Keratinocyte (primary cell): ENCODE results near the gene FTL.

Experiments
- EZH2 ChIP-seq: IDR thresholded peaks from one replicate; pipeline ENCODE4 v1.6.1; 2012; ENCODE audit warnings: inconsistent platforms, mild to moderate bottlenecking, low read length, moderate library complexity
- TF ChIP-seq, protein P1 (sequence below), 3 experiments: IDR thresholded peaks in 1 of 3; conservative IDR thresholded peaks in 1 of 3; optimal IDR thresholded peaks in 1 of 3; 2 replicates in 2 of 3; 3 replicates in 1 of 3; pipeline versions ENCODE3 to v1.5.1; 2011; ENCODE audit warnings: low read length in 3 of 3, mild to moderate bottlenecking in 3 of 3, moderate library complexity in 2 of 3, control low read depth in 1 of 3, inconsistent platforms in 1 of 3; ENCODE audit not compliant: insufficient read depth in 2 of 3; ENCODE audit errors: extremely low read depth in 1 of 3

DNA sequence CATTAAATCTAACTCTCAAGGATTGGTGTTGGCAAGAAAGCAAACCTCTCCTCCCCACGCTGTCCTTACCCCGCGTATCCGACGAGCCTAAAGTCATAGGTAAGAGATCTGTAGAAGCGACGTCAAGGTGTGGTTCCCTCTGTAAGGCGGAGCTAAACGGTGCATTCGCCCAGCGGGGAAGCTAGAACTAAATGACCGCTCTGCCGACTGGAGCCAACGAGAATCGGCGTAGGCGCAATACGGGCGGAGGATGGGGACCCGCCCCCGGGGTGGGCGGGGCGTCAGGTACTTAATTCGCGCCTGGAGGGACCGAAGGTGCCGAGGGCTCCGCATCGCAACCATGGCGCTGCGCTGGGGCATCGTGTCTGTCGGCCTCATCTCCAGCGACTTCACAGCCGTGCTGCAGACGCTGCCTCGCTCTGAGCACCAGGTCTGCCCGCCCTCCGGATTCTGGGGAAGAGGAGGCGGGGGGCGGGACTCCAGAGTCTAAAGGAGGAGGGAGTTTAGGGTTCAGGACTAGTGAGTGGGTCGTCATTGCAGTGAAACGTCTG is 31.7 kb upstream of the FTL start, which contains the start of gene DHDH:
- TF ChIP-seq EZH2: no peak
- TF ChIP-seq, protein P1, sequence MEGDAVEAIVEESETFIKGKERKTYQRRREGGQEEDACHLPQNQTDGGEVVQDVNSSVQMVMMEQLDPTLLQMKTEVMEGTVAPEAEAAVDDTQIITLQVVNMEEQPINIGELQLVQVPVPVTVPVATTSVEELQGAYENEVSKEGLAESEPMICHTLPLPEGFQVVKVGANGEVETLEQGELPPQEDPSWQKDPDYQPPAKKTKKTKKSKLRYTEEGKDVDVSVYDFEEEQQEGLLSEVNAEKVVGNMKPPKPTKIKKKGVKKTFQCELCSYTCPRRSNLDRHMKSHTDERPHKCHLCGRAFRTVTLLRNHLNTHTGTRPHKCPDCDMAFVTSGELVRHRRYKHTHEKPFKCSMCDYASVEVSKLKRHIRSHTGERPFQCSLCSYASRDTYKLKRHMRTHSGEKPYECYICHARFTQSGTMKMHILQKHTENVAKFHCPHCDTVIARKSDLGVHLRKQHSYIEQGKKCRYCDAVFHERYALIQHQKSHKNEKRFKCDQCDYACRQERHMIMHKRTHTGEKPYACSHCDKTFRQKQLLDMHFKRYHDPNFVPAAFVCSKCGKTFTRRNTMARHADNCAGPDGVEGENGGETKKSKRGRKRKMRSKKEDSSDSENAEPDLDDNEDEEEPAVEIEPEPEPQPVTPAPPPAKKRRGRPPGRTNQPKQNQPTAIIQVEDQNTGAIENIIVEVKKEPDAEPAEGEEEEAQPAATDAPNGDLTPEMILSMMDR (optimal IDR thresholded peaks at IDR 0.05 in 1 of 3, IDR thresholded peaks at IDR 0.05 in 1 of 3, conservative IDR thresholded peaks at IDR 0.05 in 1 of 3; ENCODE audit: extremely low read depth in 1 of 3, insufficient read depth in 2 of 3, low read length in 3 of 3): no peak
